ENCODE data around the gene IFFO2.

The IFFO2 gene

GRCh38 chr1:18972531-18972930 is 16.1 kb upstream of the IFFO2 start:
- DNase-seq (ENCODE audit: low spot score) = no peak

- DNase-seq (ENCODE audit: low spot score) = no peak
Observed at GRCh38 chr1:18970762-18971161, 14.3 kb upstream of the IFFO2 start.

- DNase-seq (ENCODE audit: low spot score) = no peak
Observed at GRCh38 chr1:18970358-18970757, 13.9 kb upstream of the IFFO2 start.

GRCh38 chr1:18967066-18967690 is 10.7 kb upstream of the IFFO2 start:
- no peak for DNase-seq (ENCODE audit: low spot score)

GRCh38 chr1:18965206-18966173 is 9.0 kb upstream of the IFFO2 start:
- no peak for DNase-seq (ENCODE audit: low spot score)

- no peak for DNase-seq (ENCODE audit: low spot score)
Observed at GRCh38 chr1:18963968-18964367, 7.5 kb upstream of the IFFO2 start.

- no peak for DNase-seq (ENCODE audit: low spot score)
Observed at GRCh38 chr1:18962855-18963737, 6.6 kb upstream of the IFFO2 start.

- no peak for DNase-seq (ENCODE audit: low spot score)
Observed at GRCh38 chr1:18962121-18962721, 5.7 kb upstream of the IFFO2 start.

GRCh38 chr1:18960821-18961220 is 4.3 kb upstream of the IFFO2 start:
- DNase-seq (ENCODE audit: low spot score) = no peak

- DNase-seq (ENCODE audit: low spot score) = no peak
Observed at GRCh38 chr1:18960409-18960808, 3.9 kb upstream of the IFFO2 start.

- no peak for DNase-seq (ENCODE audit: low spot score)
Observed at GRCh38 chr1:18959591-18959990, 3.1 kb upstream of the IFFO2 start.

GRCh38 chr1:18957532-18958300 is 1.2 kb upstream of the IFFO2 start:
- no peak for DNase-seq (ENCODE audit: low spot score)

- no peak for DNase-seq (ENCODE audit: low spot score)
Observed at GRCh38 chr1:18957136-18957521, 653 bp upstream of the IFFO2 start.

- DNase-seq (ENCODE audit: low spot score) = no peak
Observed at GRCh38 chr1:18955441-18956192, 859 bp downstream of the IFFO2 start.

GRCh38 chr1:18955131-18955440 is 1.4 kb downstream of the IFFO2 start:
- DNase-seq (ENCODE audit: low spot score) = no peak

GRCh38 chr1:18954270-18955071 is 2.0 kb downstream of the IFFO2 start:
- DNase-seq (ENCODE audit: low spot score) = peak; percentile 73

GRCh38 chr1:18953731-18954231 is 2.7 kb downstream of the IFFO2 start:
- no peak for DNase-seq (ENCODE audit: low spot score)

- peak; percentile 70 for DNase-seq (ENCODE audit: low spot score)
Observed at GRCh38 chr1:18951818-18952391, 4.6 kb downstream of the IFFO2 start.

GRCh38 chr1:18951416-18951815 is 5.1 kb downstream of the IFFO2 start:
- no peak for DNase-seq (ENCODE audit: low spot score)
